ENCODE measurements around the gene HBB. TPM values are rescaled to one million over a fixed set of nuclear protein-coding genes. Genes with fewer than 3 reads are reported as not detected.
"Not testable (repeated sequence)": the region's sequence is repeated elsewhere in the genome, so short reads cannot be mapped to it uniquely, and the experiment has no call there.

HBB gene
- total RNA-seq, 2 donors from 2014 or later: not detected

- Mint-ChIP-seq H3K9me3 (no peaks in the 10 kb centered on the region), H3K36me3 (no peaks in the 10 kb centered on the region), H3K27ac (no peak overlapping the region)
- no peak for ATAC-seq
- DNase-seq (ENCODE audit: low spot score in 2 of 2): no peak
These were observed 23.8 kb upstream of the HBB start for GRCh38 chr11:5250543-5251204.

- H3K27ac Mint-ChIP-seq; ATAC-seq; DNase-seq (ENCODE audit: low spot score in 2 of 2); H3K9me3 Mint-ChIP-seq; H3K36me3 Mint-ChIP-seq: not testable (repeated sequence)
These were observed 23.0 kb upstream of the HBB start, which contains the start of gene HBG1 for GRCh38 chr11:5249807-5250396. TSS of gene HBG1 (minus strand) at chr11:5249857. CDS start at chr11:5249804, 53 bp downstream.

- H3K9me3 Mint-ChIP-seq; ATAC-seq; DNase-seq (ENCODE audit: low spot score in 2 of 2); H3K27ac Mint-ChIP-seq; H3K36me3 Mint-ChIP-seq: not testable (repeated sequence)
These were observed 21.6 kb upstream of the HBB start for GRCh38 chr11:5248498-5248897.

- H3K27ac Mint-ChIP-seq: no peak overlapping the region
- ATAC-seq (no peak), DNase-seq (ENCODE audit: low spot score in 2 of 2) (no peak)
- no peaks in the 10 kb centered on the region for H3K36me3 Mint-ChIP-seq
- no peaks in the 10 kb centered on the region for H3K9me3 Mint-ChIP-seq
These were observed 20.8 kb upstream of the HBB start for GRCh38 chr11:5247472-5248192.

- H3K9me3 Mint-ChIP-seq: no peaks in the 10 kb centered on the region
- DNase-seq (ENCODE audit: low spot score in 2 of 2) (no peak), ATAC-seq (no peak)
- no peak overlapping the region for H3K27ac Mint-ChIP-seq
- H3K36me3 Mint-ChIP-seq: no peaks in the 10 kb centered on the region
These were observed 20.1 kb upstream of the HBB start for GRCh38 chr11:5246772-5247471.

- Mint-ChIP-seq H3K9me3 (no peaks in the 10 kb centered on the region), H3K36me3 (no peaks in the 10 kb centered on the region), H3K27ac (no peak overlapping the region)
- DNase-seq (ENCODE audit: low spot score in 2 of 2): no peak
- no peak for ATAC-seq
These were observed 18.3 kb upstream of the HBB start for GRCh38 chr11:5245155-5245554.

GRCh38 chr11:5243816-5244180 is 16.9 kb upstream of the HBB start:
- DNase-seq (ENCODE audit: low spot score in 2 of 2) (no peak), ATAC-seq (no peak)
- Mint-ChIP-seq H3K27ac (no peak overlapping the region), H3K36me3 (no peaks in the 10 kb centered on the region), H3K9me3 (no peaks in the 10 kb centered on the region)

- H3K36me3 Mint-ChIP-seq: no peaks in the 10 kb centered on the region
- no peak for ATAC-seq
- H3K9me3 Mint-ChIP-seq: no peaks in the 10 kb centered on the region
- H3K27ac Mint-ChIP-seq: no peak overlapping the region
- no peak for DNase-seq (ENCODE audit: low spot score in 2 of 2)
These were observed 16.3 kb upstream of the HBB start for GRCh38 chr11:5242933-5243815.

GRCh38 chr11:5242208-5242607 is 15.3 kb upstream of the HBB start:
- Mint-ChIP-seq H3K9me3 (no peaks in the 10 kb centered on the region), H3K36me3 (no peaks in the 10 kb centered on the region), H3K27ac (no peak overlapping the region)
- DNase-seq (ENCODE audit: low spot score in 2 of 2) (no peak), ATAC-seq (no peak)

- H3K27ac Mint-ChIP-seq: no peak overlapping the region
- DNase-seq (ENCODE audit: low spot score in 2 of 2) (no peak), ATAC-seq (no peak)
- H3K36me3 Mint-ChIP-seq: no peaks in the 10 kb centered on the region
- H3K9me3 Mint-ChIP-seq: no peaks in the 10 kb centered on the region
These were observed 14.6 kb upstream of the HBB start for GRCh38 chr11:5241458-5241857.

- no peaks in the 10 kb centered on the region for H3K9me3 Mint-ChIP-seq
- H3K27ac Mint-ChIP-seq: no peak overlapping the region
- ATAC-seq (no peak), DNase-seq (ENCODE audit: low spot score in 2 of 2) (no peak)
- H3K36me3 Mint-ChIP-seq: no peaks in the 10 kb centered on the region
These were observed 13.6 kb upstream of the HBB start for GRCh38 chr11:5240458-5240857.

GRCh38 chr11:5240056-5240455 is 13.2 kb upstream of the HBB start:
- DNase-seq (ENCODE audit: low spot score in 2 of 2): no peak
- H3K36me3 Mint-ChIP-seq: no peaks in the 10 kb centered on the region
- no peaks in the 10 kb centered on the region for H3K9me3 Mint-ChIP-seq
- no peak overlapping the region for H3K27ac Mint-ChIP-seq
- ATAC-seq: no peak

GRCh38 chr11:5239046-5239445 is 12.2 kb upstream of the HBB start:
- no peak for ATAC-seq
- no peak for DNase-seq (ENCODE audit: low spot score in 2 of 2)
- no peaks in the 10 kb centered on the region for H3K9me3 Mint-ChIP-seq
- no peak overlapping the region for H3K27ac Mint-ChIP-seq
- H3K36me3 Mint-ChIP-seq: no peaks in the 10 kb centered on the region

GRCh38 chr11:5238486-5238885 is 11.6 kb upstream of the HBB start:
- DNase-seq (ENCODE audit: low spot score in 2 of 2) (no peak), ATAC-seq (no peak)
- Mint-ChIP-seq H3K36me3 (no peaks in the 10 kb centered on the region), H3K9me3 (no peaks in the 10 kb centered on the region), H3K27ac (no peak overlapping the region)

- H3K27ac Mint-ChIP-seq: no peak overlapping the region
- DNase-seq (ENCODE audit: low spot score in 2 of 2): no peak
- no peaks in the 10 kb centered on the region for H3K36me3 Mint-ChIP-seq
- no peaks in the 10 kb centered on the region for H3K9me3 Mint-ChIP-seq
- ATAC-seq: no peak
These were observed 10.5 kb upstream of the HBB start for GRCh38 chr11:5237420-5237819.

- ATAC-seq (no peak), DNase-seq (ENCODE audit: low spot score in 2 of 2) (no peak)
- Mint-ChIP-seq H3K36me3 (no peaks in the 10 kb centered on the region), H3K27ac (no peak overlapping the region), H3K9me3 (no peaks in the 10 kb centered on the region)
These were observed 8.7 kb upstream of the HBB start for GRCh38 chr11:5235364-5236095.

Measured in activated naive CD4-positive, alpha-beta T cell treated with anti-CD3 and anti-CD28 coated beads, Interleukin-2, amount 50 U/mL, for 72 hours (primary cell).